HuH-7.5 (cell line): Measurements from ENCODE around the gene DCTN2.
"Not testable (repeated sequence)": the region's sequence is repeated elsewhere in the genome, so short reads cannot be mapped to it uniquely, and the experiment has no call there.

Experiments used
- DNase-seq: peaks from one replicate; pipeline ENCODE4 v3.0.0; 2011; ENCODE audit warnings: low spot score

Gene DCTN2

GRCh38 chr12:57515408-57515933, 31.5 kb downstream of the DCTN2 start:
- DNase-seq, result no peak

- DNase-seq, result no peak
Observed at GRCh38 chr12:57514720-57515407, 32.1 kb downstream of the DCTN2 start.

GRCh38 chr12:57514246-57514645, 32.7 kb downstream of the DCTN2 start:
- not testable (repeated sequence) for DNase-seq

- not testable (repeated sequence) for DNase-seq
Observed at GRCh38 chr12:57513677-57514076, 33.3 kb downstream of the DCTN2 start.

GRCh38 chr12:57513266-57513665, 33.7 kb downstream of the DCTN2 start:
- no peak for DNase-seq

GRCh38 chr12:57512665-57513064, 34.3 kb downstream of the DCTN2 start:
- no peak for DNase-seq

- no peak for DNase-seq
Observed at GRCh38 chr12:57511588-57512325, 35.2 kb downstream of the DCTN2 start.

GRCh38 chr12:57511161-57511560, 35.8 kb downstream of the DCTN2 start:
- DNase-seq, result no peak

GRCh38 chr12:57507796-57508195, 39.2 kb downstream of the DCTN2 start:
- DNase-seq, result not testable (repeated sequence)

- not testable (repeated sequence) for DNase-seq
Observed at GRCh38 chr12:57506541-57506940, 40.5 kb downstream of the DCTN2 start.

- not testable (repeated sequence) for DNase-seq
Observed at GRCh38 chr12:57502311-57502969, 44.6 kb downstream of the DCTN2 start.

- no peak for DNase-seq
Observed at GRCh38 chr12:57500213-57500612, 46.8 kb downstream of the DCTN2 start.

GRCh38 chr12:57498571-57498970, 48.4 kb downstream of the DCTN2 start:
- DNase-seq, result no peak

- no peak for DNase-seq
Observed at GRCh38 chr12:57498132-57498502, 48.9 kb downstream of the DCTN2 start.

- DNase-seq, result no peak
Observed at GRCh38 chr12:57497223-57498131, 49.5 kb downstream of the DCTN2 start.

GRCh38 chr12:57496822-57497221, 50.2 kb downstream of the DCTN2 start:
- DNase-seq, result no peak

- DNase-seq, result not testable (repeated sequence)
Observed at GRCh38 chr12:57495051-57495701, 51.8 kb downstream of the DCTN2 start.

- DNase-seq, result no peak
Observed at GRCh38 chr12:57491393-57492280, 55.4 kb downstream of the DCTN2 start.

GRCh38 chr12:57490126-57490525, 56.9 kb downstream of the DCTN2 start:
- DNase-seq, result no peak

- DNase-seq, result no peak
Observed at GRCh38 chr12:57489157-57489641, 57.8 kb downstream of the DCTN2 start.
